Measurements from ENCODE around the gene SCN4A. TPM values are rescaled to one million over a fixed set of nuclear protein-coding genes. Genes with fewer than 3 reads are reported as not detected.

The SCN4A gene
- total RNA-seq, 1 donor from 2014 or later = 0.43 TPM

DNA sequence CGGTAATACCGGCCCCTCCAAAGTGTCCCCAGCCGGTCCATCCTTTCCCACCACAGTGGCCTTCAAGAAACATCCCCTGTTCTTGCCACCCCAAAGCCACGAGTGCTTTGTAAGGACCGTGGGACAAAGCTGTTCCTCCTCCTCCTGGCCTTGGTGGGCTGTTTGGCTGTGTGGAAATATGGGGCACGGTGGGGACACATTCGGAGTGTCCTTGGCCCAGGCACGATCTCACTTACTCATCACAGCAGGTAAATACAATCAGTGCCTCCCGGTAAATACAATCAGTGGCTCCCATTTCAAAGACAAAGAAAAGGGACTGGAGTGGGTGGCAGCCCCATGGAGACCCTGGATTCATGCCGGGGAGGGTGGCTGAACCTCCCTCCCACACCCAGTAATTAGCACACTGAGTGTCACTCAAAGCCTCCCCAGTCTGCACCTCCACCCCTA is 10.4 kb downstream of the SCN4A start:
- H3K27ac ChIP-seq (ENCODE audit: low read depth, low read length) = no peak overlapping the region
- H3K4me2 ChIP-seq (ENCODE audit: low read length) = no peak overlapping the region
- H3K4me3 ChIP-seq (ENCODE audit: insufficient read depth, low read depth, low read length) = no peak overlapping the region
- no peak for DNase-seq (ENCODE audit: low read depth)
- FAIRE-seq = no peak
- no peak overlapping the region for H2AFZ ChIP-seq (ENCODE audit: low read depth, low read length)
- no peaks in the 10 kb centered on the region for H3K36me3 ChIP-seq (ENCODE audit: insufficient read depth, low read length)
- Mint-ChIP-seq H3K27me3 (ENCODE audit: low read depth, unreplicated experiment) (peaks cover 25% of the 10 kb centered on the region), H3K36me3 (ENCODE audit: low read depth, unreplicated experiment) (no peaks in the 10 kb centered on the region), H3K9me3 (ENCODE audit: unreplicated experiment) (no peaks in the 10 kb centered on the region), H3K4me1 (ENCODE audit: low read depth, unreplicated experiment) (no peaks in the 10 kb centered on the region), H3K27ac (ENCODE audit: unreplicated experiment) (no peak overlapping the region), H3K4me3 (ENCODE audit: unreplicated experiment) (no peak overlapping the region)
- no peak overlapping the region for H3K9ac ChIP-seq (ENCODE audit: low read length)
- no peaks in the 10 kb centered on the region for H3K79me2 ChIP-seq (ENCODE audit: insufficient read depth, low read length)
- no peaks in the 10 kb centered on the region for H3K27me3 ChIP-seq (ENCODE audit: insufficient read depth, low read length)
- H3K9me3 ChIP-seq (ENCODE audit: insufficient read depth, low read depth, low read length) = no peaks in the 10 kb centered on the region
- H4K20me1 ChIP-seq (ENCODE audit: insufficient read depth, low read length) = no peaks in the 10 kb centered on the region
- no peaks in the 10 kb centered on the region for H3K4me1 ChIP-seq (ENCODE audit: insufficient read depth, low read length)
- TF ChIP-seq EZH2 (IDR thresholded peaks at IDR 0.05; ENCODE audit: insufficient read depth, low read length) = no peak

DNA sequence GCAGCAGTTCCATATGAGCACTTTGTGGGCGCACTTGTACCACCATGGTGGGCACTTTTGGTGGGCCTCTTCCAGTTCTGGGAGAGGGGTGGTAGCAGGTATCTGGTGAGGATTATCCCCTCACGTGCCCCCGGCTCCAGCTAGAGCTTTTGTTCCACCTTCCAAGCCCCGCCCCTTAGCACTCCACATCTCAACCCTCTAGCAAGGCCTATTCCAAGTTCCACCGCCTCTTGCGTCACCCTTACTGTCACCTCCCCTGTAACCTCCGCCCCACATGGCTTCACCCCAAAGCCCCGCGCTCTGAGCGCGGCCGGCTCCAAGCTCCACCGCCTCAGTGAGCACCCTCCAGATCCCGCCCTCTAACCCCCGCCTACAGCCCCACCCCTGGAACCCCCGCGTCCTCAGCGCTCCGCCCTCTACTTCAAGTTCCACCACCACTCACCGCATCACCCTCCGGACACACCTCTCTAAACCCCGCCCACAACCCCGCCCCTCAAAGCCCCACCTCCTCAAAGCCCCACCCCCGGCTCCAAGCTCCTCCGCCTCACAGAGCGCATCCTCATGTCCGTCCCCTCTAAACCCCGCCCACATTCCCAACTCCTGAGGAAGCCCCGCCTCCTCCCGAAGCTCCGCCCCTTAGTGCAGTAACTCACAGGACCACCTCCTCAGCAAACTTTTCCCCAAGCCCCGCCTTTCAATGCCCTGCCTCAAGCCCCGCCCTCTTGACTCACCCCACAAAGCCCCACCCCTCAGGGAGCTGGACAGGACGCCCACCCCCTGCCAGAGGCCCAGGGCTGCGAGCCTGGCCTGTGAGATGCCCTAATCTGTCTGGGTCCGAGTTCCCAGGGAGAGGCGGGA is 11.1 kb downstream of the SCN4A start:
- H3K27ac Mint-ChIP-seq (ENCODE audit: unreplicated experiment) = no peak overlapping the region
- no peaks in the 10 kb centered on the region for H4K20me1 ChIP-seq (ENCODE audit: insufficient read depth, low read length)
- no peak overlapping the region for H3K27ac ChIP-seq (ENCODE audit: low read depth, low read length)
- peaks cover 25% of the 10 kb centered on the region for H3K27me3 Mint-ChIP-seq (ENCODE audit: low read depth, unreplicated experiment)
- no peaks in the 10 kb centered on the region for H3K36me3 ChIP-seq (ENCODE audit: insufficient read depth, low read length)
- H2AFZ ChIP-seq (ENCODE audit: low read depth, low read length) = no peak overlapping the region
- peak overlapping the region; percentile 56 for H3K4me2 ChIP-seq (ENCODE audit: low read length)
- no peaks in the 10 kb centered on the region for H3K36me3 Mint-ChIP-seq (ENCODE audit: low read depth, unreplicated experiment)
- FAIRE-seq (no peak), DNase-seq (ENCODE audit: low read depth) (peak; percentile 14)
- no peaks in the 10 kb centered on the region for H3K79me2 ChIP-seq (ENCODE audit: insufficient read depth, low read length)
- no peak overlapping the region for H3K4me3 ChIP-seq (ENCODE audit: insufficient read depth, low read depth, low read length)
- no peaks in the 10 kb centered on the region for H3K27me3 ChIP-seq (ENCODE audit: insufficient read depth, low read length)
- no peaks in the 10 kb centered on the region for H3K9me3 Mint-ChIP-seq (ENCODE audit: unreplicated experiment)
- H3K4me1 ChIP-seq (ENCODE audit: insufficient read depth, low read length) = no peaks in the 10 kb centered on the region
- no peaks in the 10 kb centered on the region for H3K9me3 ChIP-seq (ENCODE audit: insufficient read depth, low read depth, low read length)
- H3K4me1 Mint-ChIP-seq (ENCODE audit: low read depth, unreplicated experiment) = peaks cover under 1% of the 10 kb centered on the region
- TF ChIP-seq EZH2 (IDR thresholded peaks at IDR 0.05; ENCODE audit: insufficient read depth, low read length) = no peak
- TF ChIP-seq, protein P1, sequence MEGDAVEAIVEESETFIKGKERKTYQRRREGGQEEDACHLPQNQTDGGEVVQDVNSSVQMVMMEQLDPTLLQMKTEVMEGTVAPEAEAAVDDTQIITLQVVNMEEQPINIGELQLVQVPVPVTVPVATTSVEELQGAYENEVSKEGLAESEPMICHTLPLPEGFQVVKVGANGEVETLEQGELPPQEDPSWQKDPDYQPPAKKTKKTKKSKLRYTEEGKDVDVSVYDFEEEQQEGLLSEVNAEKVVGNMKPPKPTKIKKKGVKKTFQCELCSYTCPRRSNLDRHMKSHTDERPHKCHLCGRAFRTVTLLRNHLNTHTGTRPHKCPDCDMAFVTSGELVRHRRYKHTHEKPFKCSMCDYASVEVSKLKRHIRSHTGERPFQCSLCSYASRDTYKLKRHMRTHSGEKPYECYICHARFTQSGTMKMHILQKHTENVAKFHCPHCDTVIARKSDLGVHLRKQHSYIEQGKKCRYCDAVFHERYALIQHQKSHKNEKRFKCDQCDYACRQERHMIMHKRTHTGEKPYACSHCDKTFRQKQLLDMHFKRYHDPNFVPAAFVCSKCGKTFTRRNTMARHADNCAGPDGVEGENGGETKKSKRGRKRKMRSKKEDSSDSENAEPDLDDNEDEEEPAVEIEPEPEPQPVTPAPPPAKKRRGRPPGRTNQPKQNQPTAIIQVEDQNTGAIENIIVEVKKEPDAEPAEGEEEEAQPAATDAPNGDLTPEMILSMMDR (IDR thresholded peaks at IDR 0.05; ENCODE audit: insufficient read depth, low read depth, low read length) = no peak
- H3K9ac ChIP-seq (ENCODE audit: low read length) = no peak overlapping the region
- H3K4me3 Mint-ChIP-seq (ENCODE audit: unreplicated experiment) = peak overlapping the region; percentile 45

- no peaks in the 10 kb centered on the region for H3K36me3 Mint-ChIP-seq (ENCODE audit: low read depth, unreplicated experiment)
- H4K20me1 ChIP-seq (ENCODE audit: insufficient read depth, low read length) = no peaks in the 10 kb centered on the region
- no peak overlapping the region for H2AFZ ChIP-seq (ENCODE audit: low read depth, low read length)
- no peak overlapping the region for H3K4me2 ChIP-seq (ENCODE audit: low read length)
- no peak overlapping the region for H3K4me3 ChIP-seq (ENCODE audit: insufficient read depth, low read depth, low read length)
- FAIRE-seq (no peak), DNase-seq (ENCODE audit: low read depth) (no peak)
- H3K4me1 Mint-ChIP-seq (ENCODE audit: low read depth, unreplicated experiment) = peaks cover 6% of the 10 kb centered on the region
- no peak overlapping the region for H3K4me3 Mint-ChIP-seq (ENCODE audit: unreplicated experiment)
- no peaks in the 10 kb centered on the region for H3K79me2 ChIP-seq (ENCODE audit: insufficient read depth, low read length)
- no peak overlapping the region for H3K27ac ChIP-seq (ENCODE audit: low read depth, low read length)
- H3K27ac Mint-ChIP-seq (ENCODE audit: unreplicated experiment) = no peak overlapping the region
- no peaks in the 10 kb centered on the region for H3K4me1 ChIP-seq (ENCODE audit: insufficient read depth, low read length)
- H3K9me3 Mint-ChIP-seq (ENCODE audit: unreplicated experiment) = no peaks in the 10 kb centered on the region
- no peak overlapping the region for H3K9ac ChIP-seq (ENCODE audit: low read length)
- no peaks in the 10 kb centered on the region for H3K27me3 ChIP-seq (ENCODE audit: insufficient read depth, low read length)
- no peaks in the 10 kb centered on the region for H3K36me3 ChIP-seq (ENCODE audit: insufficient read depth, low read length)
- no peaks in the 10 kb centered on the region for H3K9me3 ChIP-seq (ENCODE audit: insufficient read depth, low read depth, low read length)
- H3K27me3 Mint-ChIP-seq (ENCODE audit: low read depth, unreplicated experiment) = peaks cover 26% of the 10 kb centered on the region
- TF ChIP-seq, protein P1 (IDR thresholded peaks at IDR 0.05; ENCODE audit: insufficient read depth, low read depth, low read length) = no peak
- no peak for TF ChIP-seq EZH2 (IDR thresholded peaks at IDR 0.05; ENCODE audit: insufficient read depth, low read length)
Observed at GRCh38 chr17:63960430-63960829, 12.3 kb downstream of the SCN4A start.

Data from astrocyte (in vitro differentiated cells and primary cell).